Vagina (tissue), 2 donors: ENCODE results near the gene KCNIP4. TPM values are rescaled to one million over a fixed set of nuclear protein-coding genes. Genes with fewer than 3 reads are reported as not detected.

ENCODE experiments used
- DNase-seq, 2 donors: peaks; one replicate each; pipeline ENCODE4 v3.0.0-alpha.2; 2017; ENCODE audit errors: extremely low spot score in 2 of 2
- H3K27ac ChIP-seq: fragments of 200-600 bp; sonication (generic); one replicate; pipeline ENCODE4 v1.5.1; 2019
- H3K27me3 ChIP-seq: fragments of 200-600 bp; sonication (generic); one replicate; pipeline ENCODE4 v1.5.1; 2019
- H3K36me3 ChIP-seq, 2 donors: fragments of 200-600 bp; sonication (generic); one replicate each; pipeline ENCODE4 v1.5.1; 2017 to 2019
- H3K4me1 ChIP-seq: fragments of 200-600 bp; sonication (generic); one replicate; pipeline ENCODE4 v1.5.1; 2019
- H3K4me3 ChIP-seq, 2 donors: fragments of 200-600 bp; sonication (generic); 1 replicate in 1 of 2; 2 replicates in 1 of 2; pipeline ENCODE4 v1.5.1; 2016 to 2019
- H3K9me3 ChIP-seq: fragments of 200-600 bp; sonication (generic); one replicate; pipeline ENCODE4 v1.5.1; 2019
- CTCF ChIP-seq, 3 experiments: fragments of 450-650 bp in 2 of 3; fragments of 200-600 bp in 1 of 3; sonication (generic) in 1 of 3; IDR thresholded peaks; one replicate each; pipeline ENCODE4 v1.5.1; 2017 to 2019; ENCODE audit warnings: antibody characterized with exemption in 3 of 3, mild to moderate bottlenecking in 2 of 3, moderate library complexity in 2 of 3
- POLR2A ChIP-seq, 2 donors: fragments of 450-650 bp; IDR thresholded peaks; one replicate each; pipeline ENCODE4 v1.6.1; 2017; ENCODE audit warnings: antibody characterized with exemption in 2 of 2, mild to moderate bottlenecking in 2 of 2, moderate library complexity in 2 of 2
- POLR2AphosphoS5 ChIP-seq, 2 donors: sonication (generic); formaldehyde crosslinking; IDR thresholded peaks; one replicate each; pipeline ENCODE4 v1.9.0; 2017; ENCODE audit warnings: antibody characterized with exemption in 2 of 2, mild to moderate bottlenecking in 2 of 2, low read depth in 1 of 2; ENCODE audit not compliant: insufficient read depth in 1 of 2
- intact Hi-C: fragments of 100-400 bp; cut with DNase I; formaldehyde crosslinking; loops from one replicate; pipeline ENCODE4 v1.15.1; 2023
- total RNA-seq: library from RNA; depleted of rRNA; stranded (reverse); fragments of >200 nt; gene quantifications from one replicate; pipeline ENCODE4 v1.2.3, GENCODE V29; 2016

The KCNIP4 gene
- total RNA-seq, 1 donor from 2014 or later = not detected

- Histone ChIP-seq H3K27ac (no peak overlapping the region), H3K36me3 (no peaks in the 10 kb centered on the region), H3K27me3 (no peaks in the 10 kb centered on the region), H3K4me3 (no peak overlapping the region), H3K9me3 (no peaks in the 10 kb centered on the region), H3K4me1 (no peaks in the 10 kb centered on the region)
- intact Hi-C loops = no loop called here
- TF ChIP-seq POLR2AphosphoS5 (IDR thresholded peaks at IDR 0.05; ENCODE audit: insufficient read depth in 1 of 2, low read depth in 1 of 2) = no peak
- TF ChIP-seq CTCF (IDR thresholded peaks at IDR 0.05) = no peak
- TF ChIP-seq POLR2A (IDR thresholded peaks at IDR 0.05) = no peak
- no peak for DNase-seq
These were observed 902.4 kb downstream of the KCNIP4 start for GRCh38 chr4:21046141-21046540.

- no peaks in the 10 kb centered on the region for H3K36me3 ChIP-seq
- TF ChIP-seq POLR2A (IDR thresholded peaks at IDR 0.05) (no peak), POLR2AphosphoS5 (IDR thresholded peaks at IDR 0.05; ENCODE audit: insufficient read depth in 1 of 2, low read depth in 1 of 2) (no peak), CTCF (IDR thresholded peaks at IDR 0.05) (no peak)
- H3K4me3 ChIP-seq = no peak overlapping the region
- no peak overlapping the region for H3K27ac ChIP-seq
- H3K9me3 ChIP-seq = no peaks in the 10 kb centered on the region
- no peaks in the 10 kb centered on the region for H3K27me3 ChIP-seq
- H3K4me1 ChIP-seq = no peaks in the 10 kb centered on the region
- no peak for DNase-seq
- intact Hi-C loops = no loop called here
These were observed 903.5 kb downstream of the KCNIP4 start for GRCh38 chr4:21045119-21045518.

GRCh38 chr4:21041708-21042107 is 906.9 kb downstream of the KCNIP4 start:
- Histone ChIP-seq H3K9me3 (no peaks in the 10 kb centered on the region), H3K4me3 (no peak overlapping the region), H3K27ac (no peak overlapping the region), H3K4me1 (no peaks in the 10 kb centered on the region), H3K36me3 (no peaks in the 10 kb centered on the region), H3K27me3 (no peaks in the 10 kb centered on the region)
- no peak for DNase-seq
- TF ChIP-seq POLR2A (IDR thresholded peaks at IDR 0.05) (no peak), POLR2AphosphoS5 (IDR thresholded peaks at IDR 0.05; ENCODE audit: insufficient read depth in 1 of 2, low read depth in 1 of 2) (no peak), CTCF (IDR thresholded peaks at IDR 0.05) (no peak)
- intact Hi-C loops = no loop called here

GRCh38 chr4:21034728-21035127 is 913.8 kb downstream of the KCNIP4 start:
- no peak for DNase-seq
- intact Hi-C loops = no loop called here
- no peak overlapping the region for H3K4me3 ChIP-seq
- H3K27me3 ChIP-seq = no peaks in the 10 kb centered on the region
- H3K36me3 ChIP-seq = no peaks in the 10 kb centered on the region
- TF ChIP-seq CTCF (IDR thresholded peaks at IDR 0.05) = no peak
- no peak for TF ChIP-seq POLR2A (IDR thresholded peaks at IDR 0.05)
- no peak for TF ChIP-seq POLR2AphosphoS5 (IDR thresholded peaks at IDR 0.05; ENCODE audit: insufficient read depth in 1 of 2, low read depth in 1 of 2)
- no peaks in the 10 kb centered on the region for H3K9me3 ChIP-seq
- no peaks in the 10 kb centered on the region for H3K4me1 ChIP-seq
- no peak overlapping the region for H3K27ac ChIP-seq

- H3K4me3 ChIP-seq = no peak overlapping the region
- H3K36me3 ChIP-seq = no peaks in the 10 kb centered on the region
- H3K4me1 ChIP-seq = no peaks in the 10 kb centered on the region
- TF ChIP-seq POLR2A (IDR thresholded peaks at IDR 0.05) = no peak
- no peak for TF ChIP-seq CTCF (IDR thresholded peaks at IDR 0.05)
- no peak for TF ChIP-seq POLR2AphosphoS5 (IDR thresholded peaks at IDR 0.05; ENCODE audit: insufficient read depth in 1 of 2, low read depth in 1 of 2)
- no peak overlapping the region for H3K27ac ChIP-seq
- DNase-seq = no peak
- no peaks in the 10 kb centered on the region for H3K9me3 ChIP-seq
- H3K27me3 ChIP-seq = no peaks in the 10 kb centered on the region
- intact Hi-C loops = no loop called here
These were observed 916.4 kb downstream of the KCNIP4 start for GRCh38 chr4:21032089-21032645.
